ENCODE data around the gene SMOC2. TPM values are rescaled to one million over a fixed set of nuclear protein-coding genes. Genes with fewer than 3 reads are reported as not detected.

Gene SMOC2
- total RNA-seq, 1 experiment from 2014 or later, result 0.42 TPM

- CTCF ChIA-PET, result interaction anchor here (0.7 kb wide), 1 partner anchor 15 kb away, joined by 5 read pairs; no protein-coding TSS in a partner anchor
- peak; percentile 57; the same call in 1 of the 2 replicates for ATAC-seq
- no peaks in the 10 kb centered on the region for H3K27me3 ChIP-seq (ENCODE audit: insufficient read depth, low read length)
These were observed 104.4 kb downstream of the SMOC2 start for GRCh38 chr6:168545428-168545827.

GRCh38 chr6:168546151-168546550 lies 105.2 kb downstream of the SMOC2 start:
- no peak for ATAC-seq
- H3K36me3 ChIP-seq (ENCODE audit: control insufficient read depth in 1 of 2, insufficient read depth in 2 of 2, low read length in 2 of 2), result no peaks in the 10 kb centered on the region
- BruUV-seq (replicated peaks), result no TSS peak
- no peaks in the 10 kb centered on the region for H3K4me1 ChIP-seq (ENCODE audit: control insufficient read depth in 1 of 2, insufficient read depth in 2 of 2, low read length in 2 of 2)
- H4K20me1 ChIP-seq (ENCODE audit: insufficient read depth), result no peaks in the 10 kb centered on the region
- H3K27ac ChIP-seq (ENCODE audit: low read depth, low read length), result no peak overlapping the region
- DNase-seq (ENCODE audit: low read depth, low spot score), result no peak
- H3K4me2 ChIP-seq (ENCODE audit: low read length), result no peak overlapping the region
- intact Hi-C loops (cut with micrococcal nuclease), result no loop called here
- no peaks in the 10 kb centered on the region for H3K79me2 ChIP-seq (ENCODE audit: insufficient read depth, low read length)
- no peak overlapping the region for H3K4me3 ChIP-seq (replicated peaks in 1 of 2; ENCODE audit: low read depth in 1 of 2, low read length in 2 of 2)
- no peak overlapping the region for H3K9ac ChIP-seq (ENCODE audit: low read length)
- H3K9me2 ChIP-seq (ENCODE audit: insufficient read depth), result no peaks in the 10 kb centered on the region
- CTCF ChIA-PET, result interaction anchor here (0.7 kb wide), 1 partner anchor 16 kb away, joined by 5 read pairs; no protein-coding TSS in a partner anchor
- H3K9me3 ChIP-seq (ENCODE audit: control insufficient read depth in 1 of 2, insufficient read depth in 1 of 2, low read depth in 1 of 2, low read length in 2 of 2), result no peaks in the 10 kb centered on the region
- H3K27me3 ChIP-seq (ENCODE audit: insufficient read depth, low read length), result no peaks in the 10 kb centered on the region
- RAD21 ChIA-PET (ENCODE audit: low non-redundant PET in 1 of 2, low total read pairs in 2 of 2, uncharacterized antibody in 2 of 2, unreplicated experiment in 2 of 2), result no interaction called here
- POLR2A ChIA-PET, result no interaction called here
- H2AFZ ChIP-seq (ENCODE audit: low read depth, low read length, poor library complexity, severe bottlenecking), result no peak overlapping the region
- TF ChIP-seq ZFX (IDR thresholded peaks at IDR 0.05), result no peak
- no peak for TF ChIP-seq ZBTB33 (IDR thresholded peaks at IDR 0.05; ENCODE audit: extremely low read depth, insufficient replicate concordance, low read length)
- TF ChIP-seq REST (IDR thresholded peaks at IDR 0.05; ENCODE audit: low read depth), result no peak
- no peak for TF ChIP-seq SP1 (IDR thresholded peaks at IDR 0.05; ENCODE audit: low read depth)
- no peak for TF ChIP-seq ATF3 (IDR thresholded peaks at IDR 0.05)

More at GRCh38 chr6:168545428-168545827, 104.4 kb downstream of the SMOC2 start:
- DNase-seq (ENCODE audit: low read depth, low spot score), result no peak
- Histone ChIP-seq H3K9me3 (ENCODE audit: control insufficient read depth in 1 of 2, insufficient read depth in 1 of 2, low read depth in 1 of 2, low read length in 2 of 2) (no peaks in the 10 kb centered on the region), H3K4me1 (ENCODE audit: control insufficient read depth in 1 of 2, insufficient read depth in 2 of 2, low read length in 2 of 2) (no peaks in the 10 kb centered on the region), H3K36me3 (ENCODE audit: control insufficient read depth in 1 of 2, insufficient read depth in 2 of 2, low read length in 2 of 2) (no peaks in the 10 kb centered on the region), H3K4me2 (ENCODE audit: low read length) (no peak overlapping the region), H3K9me2 (ENCODE audit: insufficient read depth) (no peaks in the 10 kb centered on the region), H2AFZ (ENCODE audit: low read depth, low read length, poor library complexity, severe bottlenecking) (no peak overlapping the region), H3K4me3 (replicated peaks in 1 of 2; ENCODE audit: low read depth in 1 of 2, low read length in 2 of 2) (no peak overlapping the region), H3K27ac (ENCODE audit: low read depth, low read length) (no peak overlapping the region), H3K9ac (ENCODE audit: low read length) (no peak overlapping the region), H4K20me1 (ENCODE audit: insufficient read depth) (no peaks in the 10 kb centered on the region), H3K79me2 (ENCODE audit: insufficient read depth, low read length) (no peaks in the 10 kb centered on the region)
- no TSS peak for BruUV-seq (replicated peaks)
- intact Hi-C loops (cut with micrococcal nuclease), result no loop called here
- POLR2A ChIA-PET, result no interaction called here
- TF ChIP-seq CTCF (IDR thresholded peaks at IDR 0.05 in 2 of 3, conservative IDR thresholded peaks at IDR 0.05 in 1 of 3; ENCODE audit: borderline replicate concordance in 1 of 3, insufficient read depth in 1 of 3, low read depth in 2 of 3, low read length in 2 of 3), result 0 out of 6 replicates have a peak, but pooled peaks of 1 of the 3 experiments have one; percentile 1
- 0 out of 2 replicates have a peak, but pooled peaks have one; percentile 8 for TF ChIP-seq RAD21 (IDR thresholded peaks at IDR 0.05; ENCODE audit: low read depth)
- no peak for TF ChIP-seq YY1 (IDR thresholded peaks at IDR 0.05; ENCODE audit: extremely low read depth, insufficient replicate concordance, low read depth, low read length)
- no peak for TF ChIP-seq EGR1 (IDR thresholded peaks at IDR 0.05; ENCODE audit: low read depth)
- no peak for TF ChIP-seq CEBPB (IDR thresholded peaks at IDR 0.05; ENCODE audit: low read depth)
- RAD21 ChIA-PET (ENCODE audit: low non-redundant PET in 1 of 2, low total read pairs in 2 of 2, uncharacterized antibody in 2 of 2, unreplicated experiment in 2 of 2), result no interaction called here
